ENCODE results near the gene ANO2.

DNA sequence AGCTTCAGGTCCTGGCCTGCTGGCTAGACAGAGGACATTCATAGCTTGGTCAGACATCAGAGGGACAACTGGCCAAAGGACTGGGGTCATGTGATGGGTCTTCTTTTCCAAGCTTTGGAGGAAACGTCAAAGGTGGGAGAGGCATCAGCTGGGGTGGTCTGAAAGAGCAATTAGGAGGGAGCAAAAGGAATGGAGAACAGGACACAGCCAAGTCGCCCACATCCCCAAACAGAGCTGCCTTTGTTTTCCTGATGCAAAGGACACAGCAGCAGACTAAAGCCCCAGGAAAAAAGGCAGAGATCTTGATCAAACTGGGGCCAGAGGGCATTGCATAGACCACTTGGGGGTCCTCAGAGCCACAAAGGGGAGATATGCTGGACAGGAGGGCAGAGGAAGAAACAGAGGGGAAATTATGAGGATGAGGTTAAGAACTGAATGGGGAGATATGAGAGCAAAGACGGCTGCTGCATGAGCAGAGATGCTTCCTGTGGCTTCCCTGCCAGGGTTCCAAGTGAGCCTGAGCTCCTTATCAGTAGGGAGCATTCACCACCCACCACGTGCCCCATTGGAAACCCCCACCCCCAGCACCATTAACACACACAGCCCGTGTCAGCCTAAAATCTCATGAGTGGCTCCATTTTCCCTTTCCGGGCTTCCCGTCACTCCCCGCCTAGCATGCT, 62.4 kb downstream of the ANO2 start:
- TF ChIP-seq, protein P1, sequence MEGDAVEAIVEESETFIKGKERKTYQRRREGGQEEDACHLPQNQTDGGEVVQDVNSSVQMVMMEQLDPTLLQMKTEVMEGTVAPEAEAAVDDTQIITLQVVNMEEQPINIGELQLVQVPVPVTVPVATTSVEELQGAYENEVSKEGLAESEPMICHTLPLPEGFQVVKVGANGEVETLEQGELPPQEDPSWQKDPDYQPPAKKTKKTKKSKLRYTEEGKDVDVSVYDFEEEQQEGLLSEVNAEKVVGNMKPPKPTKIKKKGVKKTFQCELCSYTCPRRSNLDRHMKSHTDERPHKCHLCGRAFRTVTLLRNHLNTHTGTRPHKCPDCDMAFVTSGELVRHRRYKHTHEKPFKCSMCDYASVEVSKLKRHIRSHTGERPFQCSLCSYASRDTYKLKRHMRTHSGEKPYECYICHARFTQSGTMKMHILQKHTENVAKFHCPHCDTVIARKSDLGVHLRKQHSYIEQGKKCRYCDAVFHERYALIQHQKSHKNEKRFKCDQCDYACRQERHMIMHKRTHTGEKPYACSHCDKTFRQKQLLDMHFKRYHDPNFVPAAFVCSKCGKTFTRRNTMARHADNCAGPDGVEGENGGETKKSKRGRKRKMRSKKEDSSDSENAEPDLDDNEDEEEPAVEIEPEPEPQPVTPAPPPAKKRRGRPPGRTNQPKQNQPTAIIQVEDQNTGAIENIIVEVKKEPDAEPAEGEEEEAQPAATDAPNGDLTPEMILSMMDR (IDR thresholded peaks at IDR 0.05; ENCODE audit: poor library complexity, severe bottlenecking): no peak
- no peak for TF ChIP-seq EP300 (conservative IDR thresholded peaks at IDR 0.05; ENCODE audit: poor library complexity, severe bottlenecking)
- TF ChIP-seq RAD21 (conservative IDR thresholded peaks at IDR 0.05): no peak
- no peak for TF ChIP-seq EZH2 (IDR thresholded peaks at IDR 0.05; ENCODE audit: borderline replicate concordance, insufficient read depth, low read length, poor library complexity, severe bottlenecking)
- TF ChIP-seq TAF1 (IDR thresholded peaks at IDR 0.05; ENCODE audit: low read depth): no peak
- TF ChIP-seq MXI1 (conservative IDR thresholded peaks at IDR 0.05; ENCODE audit: poor library complexity, severe bottlenecking): no peak
- no peak for TF ChIP-seq REST (IDR thresholded peaks at IDR 0.05; ENCODE audit: borderline replicate concordance)

Measured in neural cell (in vitro differentiated cells).